NCI-H2081 (cell line): ENCODE results near the gene SPIRE1.
A peak's percentile ranks its signal among the peaks of the same experiment; 100 is the strongest.
"Not testable (repeated sequence)": the region's sequence is repeated elsewhere in the genome, so short reads cannot be mapped to it uniquely, and the experiment has no call there.

ENCODE experiments used
- DNase-seq, 2 experiments: peaks; one replicate each; lab custom pipeline; 2025; lab: John Stamatoyannopoulos, UW

SPIRE1 gene

DNA sequence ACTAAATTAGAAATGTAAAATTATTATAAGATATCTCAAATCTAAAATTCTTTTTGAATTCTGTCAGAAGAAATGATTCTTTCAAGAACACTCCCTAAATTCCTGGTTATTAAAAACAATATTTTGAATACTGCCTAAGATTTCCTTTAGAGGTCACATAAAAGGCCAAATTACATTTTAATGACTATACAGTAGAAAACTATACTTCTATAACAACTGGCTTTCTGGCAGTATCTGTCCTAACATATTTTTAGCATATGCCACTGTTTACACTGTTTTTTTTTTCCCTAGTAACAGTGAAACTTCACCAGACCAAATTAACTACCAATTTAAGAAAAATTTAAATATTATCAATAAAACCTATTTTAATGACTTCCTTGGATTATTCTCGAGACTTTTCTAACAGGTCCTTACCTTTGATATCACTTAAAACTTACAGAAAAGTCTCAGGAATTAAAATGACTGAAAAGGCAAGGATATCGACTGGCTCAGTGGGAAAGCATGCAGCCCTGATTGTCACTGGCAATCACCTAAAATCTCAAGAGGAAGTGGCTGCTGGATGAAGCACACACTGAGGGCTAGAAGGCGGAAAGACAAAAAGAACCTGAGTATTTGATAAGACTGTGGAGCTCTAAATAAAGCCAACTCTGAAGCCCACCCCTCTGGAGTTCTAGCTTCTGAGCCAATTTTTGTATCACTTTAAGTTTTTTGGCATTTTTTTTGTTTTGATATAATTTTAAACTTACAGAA is 59.6 kb downstream of the SPIRE1 start:
- DNase-seq, result no peak

DNA sequence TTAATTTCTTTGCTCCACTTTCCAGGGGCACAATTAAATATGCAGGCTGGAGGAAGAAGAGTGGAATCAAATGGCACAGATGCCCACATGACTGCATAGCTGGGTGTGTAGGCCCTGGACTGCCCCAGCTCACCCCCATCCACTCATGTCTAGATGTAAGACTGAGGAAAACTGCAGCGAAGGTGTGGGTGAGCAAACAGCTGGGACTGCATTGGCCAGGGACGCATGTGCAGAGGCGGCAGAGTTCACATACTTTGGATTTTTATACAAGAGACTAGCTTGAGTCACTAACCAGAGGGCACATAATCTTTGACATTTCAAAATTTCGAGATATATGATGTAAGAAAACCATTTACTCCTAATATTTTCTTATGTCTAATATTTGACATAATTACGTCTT is 60.1 kb downstream of the SPIRE1 start:
- DNase-seq, result no peak

- no peak for DNase-seq
These were observed 62.2 kb downstream of the SPIRE1 start for GRCh38 chr18:12595571-12596255.

GRCh38 chr18:12593866-12594265 is 64.0 kb downstream of the SPIRE1 start:
- DNase-seq, result no peak

DNA sequence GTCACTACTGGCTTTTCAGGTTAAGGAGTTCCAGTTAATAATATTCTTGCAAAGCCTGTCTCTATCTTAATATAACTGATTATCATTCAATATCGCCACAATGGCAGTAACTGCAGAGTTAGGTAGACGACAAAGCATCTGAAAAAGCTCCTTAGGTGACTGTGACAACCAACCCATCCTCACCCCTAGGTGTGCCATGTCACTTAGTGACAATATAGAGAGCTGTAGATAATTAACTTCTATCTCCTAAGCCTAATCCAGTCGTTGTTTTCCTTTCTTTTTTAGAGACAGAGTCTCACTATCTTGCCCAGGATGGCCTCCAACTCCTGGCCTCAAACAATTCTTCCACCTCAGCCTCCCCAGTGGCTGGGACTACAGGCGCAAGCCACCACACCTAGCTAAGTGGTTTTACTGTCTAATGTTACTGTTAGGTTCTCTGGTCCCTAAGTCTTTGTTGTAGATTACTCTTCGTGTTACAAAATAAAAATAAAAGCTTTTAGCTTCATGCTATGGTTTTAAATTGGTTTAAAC is 65.2 kb downstream of the SPIRE1 start:
- no peak for DNase-seq

GRCh38 chr18:12589448-12589847 is 68.5 kb downstream of the SPIRE1 start:
- peak in 1 of 2 experiments; percentile 10 for DNase-seq

DNA sequence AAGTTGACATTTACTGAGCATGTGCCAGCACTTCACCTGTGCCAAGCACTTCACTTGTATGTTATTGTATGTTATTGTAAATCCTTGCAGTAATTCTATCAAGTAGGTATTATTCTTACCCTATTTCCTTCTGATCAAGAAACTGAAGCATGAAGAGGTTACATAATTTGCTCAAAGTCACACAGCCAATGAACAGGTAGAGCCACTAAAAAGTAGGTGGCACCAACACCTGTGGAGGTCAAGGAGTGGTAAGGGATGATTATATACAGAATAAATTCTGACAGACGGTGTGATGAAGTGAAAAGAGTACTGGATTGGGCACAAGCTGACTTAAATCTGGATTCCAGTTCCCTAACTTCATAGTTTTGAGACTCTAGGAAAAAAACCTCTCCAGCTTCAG is 71.0 kb downstream of the SPIRE1 start:
- no peak for DNase-seq

GRCh38 chr18:12585218-12585617 is 72.7 kb downstream of the SPIRE1 start:
- no peak for DNase-seq

- no peak for DNase-seq
These were observed 77.1 kb downstream of the SPIRE1 start for GRCh38 chr18:12580630-12581342.

DNA sequence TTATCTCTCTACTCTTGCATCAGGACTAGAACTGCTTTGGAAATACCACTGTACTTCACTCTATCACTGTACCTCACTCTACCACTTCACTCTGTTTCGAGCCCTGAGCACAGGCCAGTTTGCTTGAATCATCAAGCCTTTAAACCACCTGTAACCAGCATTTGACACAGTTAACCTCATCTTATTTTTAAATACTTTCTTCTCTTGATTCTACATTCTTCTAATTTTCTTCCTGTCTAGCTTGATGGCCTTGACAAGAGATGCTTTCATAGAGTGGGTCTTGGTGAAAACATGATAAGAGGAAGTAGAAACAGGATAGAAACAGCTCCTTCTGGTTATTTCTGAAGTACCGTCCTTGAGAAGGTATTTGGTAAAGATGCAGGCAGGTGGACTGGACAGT is 78.1 kb downstream of the SPIRE1 start:
- DNase-seq, result no peak

DNA sequence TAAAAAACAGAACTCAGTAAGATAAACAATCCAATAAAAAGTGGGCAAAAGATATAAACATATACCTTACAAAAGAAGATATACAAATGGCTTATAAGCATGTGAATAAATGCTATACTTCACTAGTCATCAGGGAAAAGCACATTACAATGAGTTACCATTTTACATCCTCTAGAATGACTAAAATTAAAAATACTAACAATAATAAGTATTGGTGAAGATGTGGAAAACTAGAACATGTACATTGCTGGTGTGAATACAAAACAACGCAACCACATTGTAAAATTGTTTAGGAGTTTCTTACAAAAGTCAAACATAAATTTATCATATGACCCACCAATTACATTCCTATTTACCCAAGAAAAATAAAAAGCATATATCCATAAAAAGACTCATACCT is 80.1 kb downstream of the SPIRE1 start:
- DNase-seq, result no peak

GRCh38 chr18:12574494-12575185 is 83.3 kb downstream of the SPIRE1 start:
- no peak for DNase-seq

GRCh38 chr18:12571630-12572029 is 86.3 kb downstream of the SPIRE1 start:
- DNase-seq, result no peak

DNA sequence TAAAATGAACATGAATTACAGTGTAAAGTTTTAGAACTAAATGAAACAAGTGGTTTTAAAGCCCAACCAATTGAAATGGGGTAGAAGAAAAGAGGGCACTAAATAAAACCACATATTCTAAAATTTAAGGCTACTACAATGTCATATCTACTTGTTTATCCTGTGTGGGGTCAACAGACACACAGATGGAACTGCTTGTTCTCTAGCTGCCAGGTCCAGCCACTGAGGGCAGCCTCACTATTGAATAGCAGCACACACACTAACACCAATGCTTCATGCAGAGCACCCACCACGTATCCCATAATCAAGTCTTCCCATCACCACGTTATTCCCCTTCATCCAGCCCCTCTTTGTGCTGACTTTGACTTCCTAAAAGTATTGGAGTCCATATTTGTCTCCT is 88.1 kb downstream of the SPIRE1 start:
- no peak for DNase-seq

DNA sequence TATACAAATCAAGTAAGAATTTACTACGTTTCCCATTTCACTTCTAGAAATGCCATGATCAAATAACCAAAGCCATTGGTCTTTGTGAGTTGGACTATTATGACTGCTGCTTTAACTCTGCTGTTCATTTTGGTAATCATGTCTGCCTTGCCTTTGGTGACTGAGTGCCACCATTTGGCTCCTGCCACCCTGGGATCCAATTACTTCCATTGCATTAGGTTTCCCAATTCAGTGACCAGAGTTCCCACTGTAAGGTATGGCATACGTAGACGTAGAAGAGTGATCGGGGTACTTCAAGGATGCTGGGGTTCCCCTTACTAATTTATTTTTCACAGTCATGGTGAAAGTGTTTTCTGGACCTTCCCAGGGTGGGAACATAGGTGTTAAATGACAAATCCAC is 90.1 kb downstream of the SPIRE1 start:
- no peak for DNase-seq

DNA sequence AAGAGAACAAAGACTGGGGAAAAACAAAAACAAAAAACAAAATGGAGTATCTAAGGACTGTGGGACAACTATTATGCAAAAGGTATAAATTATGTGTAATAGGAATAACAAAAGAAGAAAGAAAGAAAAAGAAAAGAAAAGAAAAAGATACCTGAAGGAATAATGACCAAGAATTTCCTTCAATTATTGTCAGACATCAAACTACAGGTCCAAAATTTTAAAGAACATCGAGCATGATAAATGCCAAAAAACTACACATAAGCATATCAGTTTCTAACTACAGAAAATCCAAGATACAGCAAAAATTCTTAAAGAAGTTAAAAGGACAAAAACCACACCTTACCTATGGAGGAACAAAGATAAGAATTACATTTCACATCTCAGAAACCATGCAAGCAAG is 93.0 kb downstream of the SPIRE1 start:
- DNase-seq, result no peak

DNA sequence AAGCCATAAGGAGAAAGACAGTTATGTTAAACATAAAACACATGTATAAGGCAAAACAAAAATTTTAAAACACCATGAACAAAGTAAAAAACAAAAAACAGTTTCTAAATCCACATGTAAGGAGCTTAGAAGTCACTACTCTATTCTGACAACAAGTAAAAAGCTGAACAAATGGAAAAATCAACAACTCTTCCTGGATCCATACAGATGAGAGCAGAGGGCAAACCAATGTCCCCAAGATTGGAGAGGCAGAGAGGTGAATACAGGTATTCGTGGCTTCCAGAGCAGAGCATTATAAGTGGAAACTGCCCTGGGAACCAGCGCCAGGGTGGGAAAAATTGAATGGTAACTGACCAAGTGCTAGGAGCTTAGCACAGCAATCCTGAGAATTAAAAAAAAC is 93.5 kb downstream of the SPIRE1 start:
- no peak for DNase-seq

- DNase-seq, result not testable (repeated sequence)
These were observed 97.3 kb downstream of the SPIRE1 start for GRCh38 chr18:12560600-12560999.

GRCh38 chr18:12559319-12559718 is 98.6 kb downstream of the SPIRE1 start:
- no peak for DNase-seq

GRCh38 chr18:12556946-12557806 is 100.7 kb downstream of the SPIRE1 start:
- no peak for DNase-seq

DNA sequence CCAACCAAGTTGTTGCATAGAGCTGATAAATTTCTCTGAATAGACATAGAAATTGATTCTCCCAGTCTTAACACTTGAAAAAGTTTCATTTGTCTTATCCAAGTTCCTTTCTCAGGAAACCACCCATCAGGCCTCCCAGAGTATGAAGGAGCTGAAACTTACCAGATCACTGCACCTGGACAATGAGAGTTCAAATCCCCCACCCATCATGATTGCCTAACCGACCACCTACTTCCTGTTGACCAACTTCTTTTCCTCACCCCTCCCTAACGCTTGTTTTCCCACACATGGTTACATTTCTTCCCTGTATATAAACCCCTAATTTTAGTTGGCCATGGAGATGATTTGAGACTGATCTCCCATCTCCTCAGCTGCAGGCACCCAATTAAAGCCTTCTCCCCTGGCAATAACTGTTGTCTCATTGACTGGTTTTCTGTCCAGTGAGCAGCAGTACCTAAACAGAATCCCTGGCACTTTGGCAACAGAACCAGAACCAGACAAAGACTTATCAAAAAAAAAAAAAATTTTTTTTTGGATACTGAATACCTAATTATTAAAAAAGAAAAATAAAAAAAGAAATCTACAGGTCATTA is 103.0 kb downstream of the SPIRE1 start:
- no peak for DNase-seq
